GM12873 (cell line): ENCODE results near the gene ZNF518B.

ENCODE experiments used
- CTCF ChIP-seq: IDR thresholded peaks from 2 replicates; pipeline ENCODE4 v1.5.1; 2012; ENCODE audit warnings: low read depth, mild to moderate bottlenecking, moderate library complexity, low read length, control low read depth; ENCODE audit not compliant: insufficient read depth; ENCODE audit errors: missing control alignments

ZNF518B gene

DNA sequence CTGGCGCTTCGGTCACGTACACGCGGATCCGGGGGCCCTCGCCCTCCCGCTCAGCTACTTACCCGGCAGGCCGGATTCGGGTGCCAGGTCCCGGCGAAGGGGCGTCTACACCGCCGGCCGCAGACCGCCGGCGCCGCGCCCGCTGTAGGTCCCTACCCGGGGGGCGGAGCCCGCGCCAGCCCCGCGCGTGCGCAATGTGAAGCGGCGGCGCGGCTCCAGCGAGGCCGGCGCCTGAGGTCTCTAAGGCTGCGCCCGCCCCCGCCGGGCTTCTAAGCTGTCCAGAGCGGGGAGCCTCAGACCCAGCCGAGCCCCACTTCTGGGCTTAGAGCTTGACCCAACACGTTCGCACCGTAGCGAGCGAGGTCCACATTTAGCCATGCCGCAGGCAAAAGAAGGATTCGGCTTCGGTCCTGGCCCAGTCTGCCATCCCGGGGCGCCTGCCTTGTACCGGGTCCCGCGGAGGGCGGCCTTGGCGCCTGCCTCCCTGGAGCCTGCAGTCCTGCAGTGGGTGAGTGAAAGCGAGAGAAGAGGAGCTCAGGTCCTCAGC lies at the start of gene ZNF518B:
Gene ZNF518B, minus strand, starts transcription at position 172 of the 547 bp plus-strand sequence. CDS start 11,098 bp downstream, outside the sequence.
- TF ChIP-seq CTCF: no peak

DNA sequence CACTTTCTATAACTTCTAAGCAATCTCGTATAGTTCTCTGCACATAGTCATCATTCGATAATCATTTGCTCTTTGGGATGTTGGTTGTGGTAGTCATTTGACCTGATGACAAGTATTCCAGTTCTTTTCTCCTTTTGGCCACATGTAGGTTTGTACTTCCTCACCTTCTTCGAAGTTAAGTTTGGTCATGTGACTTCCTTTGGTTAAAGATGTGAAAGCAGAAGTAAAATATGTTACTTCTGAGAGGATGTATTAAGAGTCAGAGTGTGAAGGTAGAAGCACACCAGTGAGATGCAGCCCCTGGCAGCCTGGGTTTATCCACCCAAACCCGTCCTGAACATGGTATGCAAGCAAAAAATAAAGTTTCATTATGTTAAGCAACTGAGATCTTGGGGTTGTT lies 48.9 kb upstream of the ZNF518B start:
- TF ChIP-seq CTCF: no peak

- no peak for TF ChIP-seq CTCF
These were observed 47.4 kb upstream of the ZNF518B start for GRCh38 chr4:10504570-10505179.

GRCh38 chr4:10502717-10503116 lies 45.5 kb upstream of the ZNF518B start:
- TF ChIP-seq CTCF: no peak

- TF ChIP-seq CTCF: no peak
These were observed 43.5 kb upstream of the ZNF518B start for GRCh38 chr4:10500776-10501175.

DNA sequence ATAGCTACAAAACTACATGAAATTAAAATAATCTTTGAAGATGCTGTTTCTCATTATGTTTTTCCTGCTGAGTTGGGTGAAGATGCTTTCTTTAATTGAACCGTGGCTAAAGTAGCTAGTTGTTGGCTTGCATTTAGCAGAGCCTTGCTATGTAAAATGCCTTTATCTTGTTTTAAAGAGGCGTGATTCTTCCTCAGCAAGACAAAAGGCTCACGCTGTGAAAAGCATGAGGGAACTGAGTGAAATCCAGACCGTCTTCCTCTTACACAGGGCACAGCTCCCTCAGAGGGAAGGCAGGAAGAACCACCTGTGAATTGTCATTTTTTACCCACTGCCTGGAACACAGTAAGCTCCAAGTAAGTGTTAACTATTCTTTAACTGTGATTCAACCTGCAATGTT lies 39.0 kb upstream of the ZNF518B start:
- TF ChIP-seq CTCF: no peak

- no peak for TF ChIP-seq CTCF
These were observed 38.4 kb upstream of the ZNF518B start for GRCh38 chr4:10495651-10496050.
